Esophagus squamous epithelium (tissue), 5 donors: ENCODE data around the gene PFKP. TPM values are rescaled to one million over a fixed set of nuclear protein-coding genes. Genes with fewer than 3 reads are reported as not detected.
"Not testable (repeated sequence)": the region's sequence is repeated elsewhere in the genome, so short reads cannot be mapped to it uniquely, and the experiment has no call there.

ENCODE experiments used
- DNase-seq: peaks from one replicate; lab custom pipeline; 2025; lab: John Stamatoyannopoulos, UW
- H3K27ac ChIP-seq, 4 donors: fragments of 200-600 bp; sonication (generic); one replicate each; pipeline ENCODE4 v1.5.1; 2016 to 2019; ENCODE audit warnings: mild to moderate bottlenecking in 1 of 4
- H3K27me3 ChIP-seq, 4 donors: fragments of 200-600 bp; sonication (generic); 1 replicate in 3 of 4; 2 replicates in 1 of 4; pipeline versions ENCODE4 v1.5.1 to v1.6.0; 2017 to 2021; ENCODE audit warnings: antibody characterized with exemption in 1 of 4
- H3K36me3 ChIP-seq, 3 donors: fragments of 200-600 bp; sonication (generic); one replicate each; pipeline ENCODE4 v1.5.1; 2016 to 2019
- H3K4me1 ChIP-seq, 3 donors: fragments of 200-600 bp; sonication (generic); one replicate each; pipeline ENCODE4 v1.5.1; 2017 to 2019
- H3K4me3 ChIP-seq, 4 donors: fragments of 200-600 bp; sonication (generic); 1 replicate in 3 of 4; 2 replicates in 1 of 4; pipeline ENCODE4 v1.5.1; 2016 to 2019; ENCODE audit warnings: mild to moderate bottlenecking in 2 of 4, moderate library complexity in 1 of 4
- H3K9me3 ChIP-seq, 3 donors: fragments of 200-600 bp; sonication (generic); one replicate each; pipeline ENCODE4 v1.5.1; 2016 to 2019
- CTCF ChIP-seq, 6 experiments: fragments of 450-650 bp in 4 of 6; fragments of 200-600 bp in 2 of 6; sonication (generic) in 2 of 6; IDR thresholded peaks; one replicate each; pipeline ENCODE4 v1.5.1; 2016 to 2019; ENCODE audit warnings: antibody characterized with exemption in 6 of 6, mild to moderate bottlenecking in 4 of 6, moderate library complexity in 4 of 6
- POLR2A ChIP-seq, 4 donors: fragments of 450-650 bp; IDR thresholded peaks; one replicate each; pipeline ENCODE4 v1.6.1; 2017; ENCODE audit warnings: antibody characterized with exemption in 4 of 4, mild to moderate bottlenecking in 4 of 4, moderate library complexity in 3 of 4
- WGBS, 2 donors: methylation state at CpG; one replicate each; pipeline ENCODE4 v1.1.5; 2018; 5-methylcytosine and 5-hydroxymethylcytosine counted together
- intact Hi-C: fragments of 100-400 bp; cut with DNase I; formaldehyde crosslinking; loops from one replicate; pipeline ENCODE4 v1.15.0; 2022
- total RNA-seq, 4 donors: library from RNA; depleted of rRNA; stranded (reverse); fragments of >200 nt; gene quantifications; one replicate each; pipeline ENCODE4 v1.1.0, GENCODE V29; 2016
- donor health status: DM: yes; HTN: yes; CAD: no.

PFKP gene
- total RNA-seq, 4 donors from 2014 or later: 69.7 to 94.0 (median 86.4) TPM

GRCh38 chr10:3165196-3165595 lies 97.8 kb downstream of the PFKP start:
- Histone ChIP-seq H3K4me3 (no peak overlapping the region), H3K27me3 (no peaks in the 10 kb centered on the region), H3K4me1 (peaks cover 0 to under 1% (median 0%) of the 10 kb centered on the region in 3 donors), H3K27ac (no peak overlapping the region), H3K36me3 (peaks cover 15 to 98% (median 53%) of the 10 kb centered on the region in 3 donors), H3K9me3 (no peaks in the 10 kb centered on the region)
- DNase-seq: no peak
- no peak for TF ChIP-seq CTCF (IDR thresholded peaks at IDR 0.05)
- 88 to 89% methylated on average over 9 of the region's 9 CpGs for WGBS, 2 donors
- intact Hi-C loops: no loop called here

GRCh38 chr10:3166496-3167290 lies 99.3 kb downstream of the PFKP start:
- no peaks in the 10 kb centered on the region for H3K9me3 ChIP-seq
- H3K4me1 ChIP-seq: peaks cover 6 to 16% (median 11%) of the 10 kb centered on the region in 3 donors
- no peak overlapping the region for H3K27ac ChIP-seq
- H3K4me3 ChIP-seq: no peak overlapping the region
- no peak for DNase-seq
- TF ChIP-seq POLR2A (IDR thresholded peaks at IDR 0.05): no peak
- TF ChIP-seq CTCF (IDR thresholded peaks at IDR 0.05): no peak
- 83 to 86% methylated on average over 10 of the region's 10 CpGs for WGBS, 2 donors
- no peaks in the 10 kb centered on the region for H3K27me3 ChIP-seq
- H3K36me3 ChIP-seq: peaks cover 15 to 87% (median 53%) of the 10 kb centered on the region in 3 donors
- intact Hi-C loops: no loop called here

- no peak for DNase-seq
- intact Hi-C loops: no loop called here
- no peak overlapping the region for H3K4me3 ChIP-seq
- no peaks in the 10 kb centered on the region for H3K9me3 ChIP-seq
- 85 to 93% methylated on average over 16 to 20 of the region's 21 CpGs for WGBS, 2 donors
- peaks cover 8 to 20% (median 11%) of the 10 kb centered on the region in 3 donors for H3K4me1 ChIP-seq
- no peaks in the 10 kb centered on the region for H3K27me3 ChIP-seq
- TF ChIP-seq POLR2A (IDR thresholded peaks at IDR 0.05) (no peak), CTCF (IDR thresholded peaks at IDR 0.05) (no peak)
- no peak overlapping the region for H3K27ac ChIP-seq
- peaks cover 15 to 76% (median 45%) of the 10 kb centered on the region in 3 donors for H3K36me3 ChIP-seq
These were observed 100.4 kb downstream of the PFKP start for GRCh38 chr10:3167611-3168330.

GRCh38 chr10:3169271-3169670 lies 101.9 kb downstream of the PFKP start:
- Histone ChIP-seq H3K36me3 (peaks cover 7 to 61% (median 33%) of the 10 kb centered on the region in 3 donors), H3K4me3 (no peak overlapping the region), H3K27me3 (no peaks in the 10 kb centered on the region), H3K27ac (no peak overlapping the region), H3K9me3 (no peaks in the 10 kb centered on the region), H3K4me1 (peaks cover 8 to 30% (median 11%) of the 10 kb centered on the region in 3 donors)
- TF ChIP-seq POLR2A (IDR thresholded peaks at IDR 0.05) (no peak), CTCF (IDR thresholded peaks at IDR 0.05) (no peak)
- intact Hi-C loops: no loop called here
- 88% methylated on average over 6 to 10 of the region's 10 CpGs for WGBS, 2 donors
- no peak for DNase-seq

GRCh38 chr10:3169673-3170072 lies 102.3 kb downstream of the PFKP start:
- H3K36me3 ChIP-seq: peaks cover 3 to 57% (median 29%) of the 10 kb centered on the region in 3 donors
- WGBS, 2 donors: 87 to 90% methylated on average over 4 to 7 of the region's 10 CpGs
- H3K27me3 ChIP-seq: no peaks in the 10 kb centered on the region
- intact Hi-C loops: no loop called here
- no peak for DNase-seq
- no peak overlapping the region for H3K4me3 ChIP-seq
- no peak for TF ChIP-seq POLR2A (IDR thresholded peaks at IDR 0.05)
- H3K27ac ChIP-seq: no peak overlapping the region
- no peaks in the 10 kb centered on the region for H3K9me3 ChIP-seq
- peaks cover 8 to 30% (median 11%) of the 10 kb centered on the region in 3 donors for H3K4me1 ChIP-seq

GRCh38 chr10:3171488-3171887 lies 104.1 kb downstream of the PFKP start:
- H3K4me1 ChIP-seq: peaks cover 8 to 30% (median 11%) of the 10 kb centered on the region in 3 donors
- H3K27ac ChIP-seq: peak overlapping the region in 2 of 4 donors; percentile 93 to 94
- intact Hi-C loops, DNase-seq, H3K27me3 ChIP-seq, H3K9me3 ChIP-seq: not testable (repeated sequence)
- H3K36me3 ChIP-seq: peaks cover 0 to 39% (median 13%) of the 10 kb centered on the region in 3 donors
- WGBS, 2 donors: 82 to 85% methylated on average over 9 to 11 of the region's 11 CpGs
- peak overlapping the region; percentile 67 to 80 (median 76) for H3K4me3 ChIP-seq
